Forelimb muscle (tissue), 1 donor: ENCODE measurements around the gene TMEM229B. TPM values are rescaled to one million over a fixed set of nuclear protein-coding genes. Genes with fewer than 3 reads are reported as not detected.
"Not testable (repeated sequence)": the region's sequence is repeated elsewhere in the genome, so short reads cannot be mapped to it uniquely, and the experiment has no call there.

ENCODE experiments used
- DNase-seq: peaks from one replicate; pipeline ENCODE4 v3.0.0-alpha.2; 2013; ENCODE audit warnings: low read depth
- polyA plus RNA-seq: library from polyadenylated mRNA; unstranded; fragments of 120-200 nt; gene quantifications from one replicate; pipeline ENCODE4 v1.2.1, GENCODE V29; 2013; ENCODE audit not compliant: insufficient read length

TMEM229B gene
- polyA plus RNA-seq, 1 donor: 0.39 TPM

DNA sequence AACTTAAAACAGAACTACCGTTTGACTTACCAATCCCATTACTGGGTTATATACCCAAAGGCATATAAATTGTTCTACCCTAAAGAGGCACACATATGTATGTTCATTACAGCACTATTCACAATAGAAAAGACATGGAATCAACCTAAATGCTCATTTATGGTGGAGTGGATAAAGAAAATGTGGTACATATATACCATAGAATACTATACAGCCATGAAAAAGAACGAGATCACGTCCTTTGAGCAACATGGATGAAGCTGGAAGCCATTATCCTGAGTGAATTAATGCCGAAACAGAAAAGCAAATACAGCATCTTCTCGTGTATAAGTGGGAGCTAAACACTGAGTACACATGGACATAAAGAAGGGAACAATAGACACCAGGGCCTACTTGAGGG, 31.8 kb downstream of the TMEM229B start:
- DNase-seq: no peak

GRCh38 chr14:67453575-67454300, 34.8 kb downstream of the TMEM229B start:
- no peak for DNase-seq

DNA sequence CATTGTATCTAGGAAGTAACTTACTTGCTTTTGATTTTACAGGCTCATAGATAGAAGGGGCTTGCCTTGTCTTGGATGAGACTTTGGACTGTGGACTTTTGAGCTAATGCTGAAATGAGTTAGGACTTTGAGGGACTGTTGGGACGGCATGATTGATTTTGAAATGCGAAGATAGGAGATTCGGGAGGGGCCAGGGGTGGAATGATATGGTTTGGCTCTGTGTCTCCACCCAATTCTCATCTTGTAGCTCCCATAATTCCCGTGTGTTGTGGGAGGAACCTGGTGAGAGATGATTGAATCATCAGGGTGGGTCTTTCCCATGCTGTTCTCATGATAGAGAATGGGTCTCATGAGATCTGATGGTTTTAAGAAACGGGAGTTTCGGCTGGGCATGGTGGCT, 36.9 kb downstream of the TMEM229B start:
- not testable (repeated sequence) for DNase-seq

DNA sequence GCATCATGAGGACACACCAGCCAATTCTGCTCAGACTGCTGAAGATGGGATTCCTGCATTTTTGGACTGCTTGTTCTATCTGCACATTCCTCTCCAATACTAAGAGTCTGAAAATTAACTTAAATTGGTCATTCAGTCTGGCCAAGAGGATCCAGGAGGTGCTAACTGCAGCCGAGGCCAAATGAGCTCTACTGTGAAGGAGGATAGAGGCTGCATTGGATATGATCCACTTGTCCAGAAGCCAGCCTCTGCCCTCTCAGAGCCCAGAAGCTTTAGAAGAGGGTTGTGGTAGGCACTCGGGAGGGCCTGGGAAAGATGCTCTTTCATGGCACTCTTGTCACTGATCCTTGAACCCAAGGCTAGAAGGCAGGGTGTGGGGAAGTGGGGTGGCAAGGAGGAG, 39.4 kb downstream of the TMEM229B start:
- no peak for DNase-seq

- DNase-seq: no peak
Measured at GRCh38 chr14:67447033-67447381, 41.5 kb downstream of the TMEM229B start.

DNA sequence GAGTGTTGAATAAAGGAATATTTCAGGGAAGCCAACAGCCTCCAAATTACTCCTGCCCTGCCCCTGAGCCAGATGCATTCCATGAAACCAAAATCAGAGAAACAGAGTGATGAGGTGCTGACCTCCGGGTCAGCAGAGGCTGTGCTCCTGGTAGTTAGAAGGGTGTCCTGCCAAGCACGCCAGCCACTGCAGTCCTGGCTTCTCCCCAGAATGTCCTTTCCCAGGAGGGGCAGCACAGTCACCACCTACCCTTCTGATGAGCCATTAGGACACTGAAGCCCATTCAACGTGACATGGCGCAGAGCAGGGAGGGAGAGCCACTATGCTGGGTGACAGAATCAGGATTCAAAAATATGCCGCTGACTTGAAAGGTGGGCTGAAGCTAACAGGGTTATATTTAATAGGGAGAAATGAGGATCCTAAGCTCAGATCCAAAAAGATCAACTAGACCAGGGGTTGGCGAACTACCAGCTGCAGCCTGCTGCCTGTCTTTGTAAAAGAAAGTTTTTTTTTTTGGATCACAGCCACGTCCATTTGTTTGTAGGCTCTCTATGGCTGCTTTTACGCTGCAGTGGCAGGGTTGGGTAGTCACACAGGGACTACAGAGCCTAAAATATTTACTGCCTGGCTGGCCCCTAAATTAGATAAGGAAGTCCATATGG, 42.0 kb downstream of the TMEM229B start:
- no peak for DNase-seq

GRCh38 chr14:67444395-67444794, 44.1 kb downstream of the TMEM229B start:
- no peak for DNase-seq

- DNase-seq: no peak
Measured at GRCh38 chr14:67442139-67442906, 46.2 kb downstream of the TMEM229B start.

GRCh38 chr14:67441672-67442071, 46.8 kb downstream of the TMEM229B start:
- DNase-seq: no peak

DNA sequence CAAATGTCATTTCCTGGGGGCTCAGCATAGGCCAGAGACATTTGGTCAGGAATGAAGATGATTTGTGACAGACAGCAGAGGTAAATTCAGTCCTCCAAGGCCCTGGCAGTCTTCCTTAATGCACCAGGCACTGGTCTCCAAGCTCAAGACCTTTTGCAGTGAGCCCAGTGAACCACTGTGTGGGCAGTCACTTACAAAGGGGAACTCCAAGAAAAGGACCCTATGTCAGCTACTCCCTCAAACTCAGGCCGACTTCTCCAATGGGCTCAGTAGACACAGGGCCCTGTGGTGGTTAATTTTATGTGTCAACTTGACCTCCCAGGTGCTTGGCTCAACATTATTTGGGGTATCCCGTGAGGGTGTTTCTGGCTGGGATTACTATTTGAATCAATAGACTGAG, 47.3 kb downstream of the TMEM229B start:
- no peak for DNase-seq

- no peak for DNase-seq
Measured at GRCh38 chr14:67440513-67440912, 48.0 kb downstream of the TMEM229B start.

DNA sequence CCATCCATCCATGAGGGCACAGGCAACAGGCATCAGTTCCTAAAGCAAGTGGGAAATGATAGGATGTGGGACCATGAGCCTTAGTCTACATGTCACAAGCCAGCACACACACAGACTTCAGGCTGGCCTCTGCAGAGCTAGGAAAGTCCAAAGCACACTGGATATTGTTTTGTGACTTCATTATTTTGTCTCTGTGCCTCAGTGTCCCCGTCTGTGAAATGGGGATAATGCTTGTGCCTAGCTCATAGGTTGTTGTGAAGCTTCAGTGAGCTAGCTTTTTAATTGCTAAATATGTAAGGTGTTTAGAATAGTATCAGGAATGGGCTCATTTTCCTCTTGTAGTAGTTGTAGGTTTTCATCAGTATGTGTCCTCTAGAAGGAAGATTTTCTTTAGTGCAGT, 49.6 kb downstream of the TMEM229B start:
- DNase-seq: no peak

DNA sequence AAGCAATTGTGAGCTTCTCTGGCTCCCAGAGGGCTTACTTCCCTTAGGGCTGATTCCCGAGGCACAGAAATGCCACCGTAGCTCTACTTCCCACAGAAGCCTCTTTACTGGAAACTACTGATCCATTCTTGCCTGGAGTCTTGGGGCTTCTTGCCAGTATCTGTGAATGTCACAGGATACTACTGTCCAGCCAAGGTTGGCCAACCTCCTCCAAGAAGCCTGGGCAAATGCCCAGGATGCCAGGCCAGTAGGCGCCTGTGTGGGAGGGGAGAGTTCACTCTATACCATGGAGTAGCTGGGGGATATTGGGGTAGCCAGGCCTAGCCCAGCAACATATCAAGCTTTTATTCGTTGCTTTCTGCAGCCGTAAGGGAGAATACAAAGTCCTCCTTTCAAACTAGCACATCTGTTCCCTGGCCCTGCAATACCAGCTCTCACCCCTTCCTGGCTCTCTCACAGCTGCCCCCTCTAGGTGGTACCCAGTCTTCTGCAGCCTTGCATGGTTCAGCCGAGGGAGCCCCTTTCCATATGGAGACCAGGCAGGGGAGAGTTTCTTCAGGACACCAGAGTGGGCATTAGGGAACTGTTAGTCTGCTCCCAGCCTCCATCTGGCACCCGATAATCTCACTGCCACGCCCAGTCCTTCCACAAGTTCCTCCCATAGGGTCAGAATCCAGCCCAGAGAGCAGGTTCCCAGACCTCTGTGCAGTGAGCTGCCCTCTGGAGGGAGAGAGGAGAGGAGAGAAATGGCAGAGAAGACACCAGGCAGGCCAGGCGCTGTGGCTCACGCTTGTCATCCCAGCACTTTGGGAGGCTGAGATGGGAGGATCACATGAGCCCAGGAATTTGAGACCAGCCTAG, 52.3 kb downstream of the TMEM229B start:
- DNase-seq: no peak

DNA sequence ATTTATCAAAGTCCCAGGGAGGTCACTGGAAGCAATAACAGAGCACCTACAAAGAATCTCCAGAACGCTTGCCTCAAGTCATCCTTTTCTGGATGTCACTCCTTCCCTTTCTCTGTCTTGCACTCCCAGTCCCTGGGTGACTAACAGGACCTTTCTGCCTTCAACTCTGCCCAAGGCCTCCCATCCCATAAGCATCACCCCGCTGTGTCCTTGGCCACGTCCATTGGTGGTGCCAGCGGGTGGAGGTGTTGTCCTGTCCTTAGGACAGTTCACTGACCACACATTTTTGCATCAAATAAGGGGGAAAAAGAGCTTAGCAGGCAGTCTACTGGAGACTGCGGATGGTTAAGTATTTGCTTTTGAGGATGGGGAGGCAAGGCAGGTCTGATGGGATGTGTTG, 52.9 kb downstream of the TMEM229B start:
- DNase-seq: no peak

- DNase-seq: no peak
Measured at GRCh38 chr14:67432050-67432564, 56.4 kb downstream of the TMEM229B start.

DNA sequence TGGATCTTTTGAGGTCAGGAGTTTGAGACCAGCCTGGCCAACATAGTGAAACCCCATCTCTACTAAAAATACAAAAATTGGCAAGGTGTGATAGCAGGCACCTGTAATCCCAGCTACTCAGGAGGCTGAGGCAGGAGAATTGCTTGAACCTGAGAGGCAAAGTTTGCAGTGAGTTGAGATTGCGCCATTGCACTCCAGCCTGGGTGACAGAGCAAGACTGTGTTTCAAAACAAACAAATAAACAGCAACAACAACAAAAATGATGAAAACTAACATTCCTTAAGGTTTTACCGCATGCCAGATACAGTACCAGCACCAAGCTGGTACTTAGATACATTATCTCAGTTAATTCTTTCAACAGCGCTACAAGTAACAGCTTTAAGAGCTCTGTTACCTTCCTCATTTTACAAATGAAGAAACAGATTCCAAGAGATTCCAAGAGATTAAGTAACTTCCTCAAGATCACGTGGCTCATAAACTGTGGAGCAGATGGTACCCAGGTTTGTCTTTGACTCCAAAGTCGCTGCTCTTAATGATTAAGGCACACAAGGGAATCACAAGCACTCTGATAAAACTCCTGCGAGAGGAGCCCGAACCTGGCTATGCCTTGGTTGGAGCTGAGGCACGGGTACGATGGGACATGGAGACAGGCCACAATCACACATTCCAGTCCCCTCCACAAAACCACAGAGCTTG, 58.9 kb downstream of the TMEM229B start:
- no peak for DNase-seq

GRCh38 chr14:67428501-67429031, 60.0 kb downstream of the TMEM229B start:
- DNase-seq: no peak

GRCh38 chr14:67426983-67427606, 61.4 kb downstream of the TMEM229B start:
- DNase-seq: peak; percentile 28

GRCh38 chr14:67426161-67426560, 62.4 kb downstream of the TMEM229B start:
- DNase-seq: no peak

- no peak for DNase-seq
Measured at GRCh38 chr14:67425608-67426007, 62.9 kb downstream of the TMEM229B start.
